SIG-M5 (cell line): ENCODE measurements around the gene LTBP2.
"Not testable (repeated sequence)": the region's sequence is repeated elsewhere in the genome, so short reads cannot be mapped to it uniquely, and the experiment has no call there.

ENCODE experiments used
- DNase-seq: peaks from one replicate; lab custom pipeline; 2025; lab: John Stamatoyannopoulos, UW

The LTBP2 gene

DNA sequence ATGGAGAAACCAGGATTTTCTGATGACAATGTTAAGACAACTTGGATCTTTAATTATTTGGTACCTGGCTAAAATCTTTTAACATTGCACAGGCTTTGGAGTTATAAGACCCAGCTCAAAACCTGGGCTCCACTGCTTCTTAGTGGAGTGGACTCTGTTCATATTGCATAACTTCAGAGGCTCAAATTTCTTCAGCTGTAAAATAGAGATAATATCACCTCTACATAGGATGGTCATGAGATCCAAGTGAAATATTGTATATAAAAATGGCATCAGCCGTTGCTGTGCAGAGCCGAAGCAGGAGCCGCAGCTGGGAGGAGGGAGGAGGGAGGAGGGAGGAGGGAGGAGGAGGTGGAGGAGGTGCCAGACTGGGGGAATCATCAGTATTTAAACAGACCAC lies 129.5 kb downstream of the LTBP2 start:
- DNase-seq, result no peak

GRCh38 chr14:74480046-74480445 lies 132.0 kb downstream of the LTBP2 start:
- DNase-seq, result no peak

DNA sequence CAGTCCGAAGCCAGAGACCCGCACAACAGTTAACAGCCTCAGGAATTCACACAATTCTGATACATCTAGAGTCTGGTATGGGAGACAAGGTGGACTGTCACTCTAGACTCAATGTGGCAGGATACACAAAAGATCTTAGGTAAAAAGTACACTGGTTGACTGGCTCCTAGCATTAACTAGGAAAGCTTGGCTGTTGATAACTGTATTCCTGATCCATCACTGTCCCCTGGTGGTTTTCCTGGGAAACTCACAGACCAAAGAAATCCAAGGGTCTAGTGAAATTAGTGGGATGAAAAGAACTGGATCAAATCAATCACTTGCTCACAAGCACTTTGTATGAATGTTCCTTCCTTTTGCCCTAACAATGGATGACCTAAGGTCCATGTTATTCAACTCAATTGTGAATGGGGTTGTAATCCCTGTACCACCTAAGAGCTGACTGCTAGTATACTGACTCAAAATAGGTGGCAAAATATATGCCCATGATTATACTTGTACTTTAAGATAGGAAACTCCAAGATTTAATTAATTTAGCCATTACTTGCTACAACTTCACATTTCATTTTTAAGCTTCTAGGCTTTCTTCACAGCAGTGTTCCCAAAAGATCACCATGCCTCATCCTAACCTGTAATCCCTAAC lies 132.9 kb downstream of the LTBP2 start:
- DNase-seq, result no peak

- no peak for DNase-seq
These were observed 135.4 kb downstream of the LTBP2 start for GRCh38 chr14:74476607-74477006.

DNA sequence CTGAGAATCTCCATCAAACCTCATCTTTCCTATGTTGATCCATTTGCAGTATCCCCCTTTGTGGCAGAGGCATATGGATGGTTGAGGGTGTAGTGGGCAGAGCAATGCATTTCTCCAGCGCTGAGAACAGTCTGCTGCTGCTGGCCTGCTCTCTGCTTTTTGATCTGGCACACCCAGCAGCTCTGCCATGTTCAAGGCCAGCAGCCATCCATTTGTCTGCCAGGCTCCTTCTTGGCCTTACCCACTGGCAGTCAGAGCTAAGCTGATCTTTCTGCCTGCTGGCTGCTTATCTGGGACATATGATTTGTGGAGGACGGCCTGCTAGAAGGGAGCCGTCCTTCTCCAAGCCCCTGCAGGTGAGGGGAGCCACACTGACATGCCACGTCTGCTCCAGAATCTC lies 135.9 kb downstream of the LTBP2 start:
- DNase-seq, result no peak

DNA sequence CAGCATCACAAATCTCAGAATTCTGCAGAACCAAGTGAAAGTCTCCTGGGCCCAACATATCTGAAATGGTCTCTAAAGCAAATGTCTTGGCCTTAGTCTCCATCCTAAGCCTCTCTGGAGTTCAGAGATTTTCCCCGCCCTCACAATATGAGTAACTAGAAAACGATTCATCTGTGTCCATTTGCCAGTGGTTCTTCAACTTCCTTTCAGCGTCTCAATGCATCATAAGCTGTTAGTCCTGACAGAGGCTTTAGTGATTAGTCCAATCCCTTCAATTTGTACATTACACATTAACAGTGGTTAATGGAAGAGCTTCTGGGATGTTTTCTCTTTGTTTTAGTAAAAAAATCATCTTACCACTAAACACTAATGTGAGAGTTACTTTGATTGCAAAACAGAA lies 136.4 kb downstream of the LTBP2 start:
- DNase-seq, result no peak

DNA sequence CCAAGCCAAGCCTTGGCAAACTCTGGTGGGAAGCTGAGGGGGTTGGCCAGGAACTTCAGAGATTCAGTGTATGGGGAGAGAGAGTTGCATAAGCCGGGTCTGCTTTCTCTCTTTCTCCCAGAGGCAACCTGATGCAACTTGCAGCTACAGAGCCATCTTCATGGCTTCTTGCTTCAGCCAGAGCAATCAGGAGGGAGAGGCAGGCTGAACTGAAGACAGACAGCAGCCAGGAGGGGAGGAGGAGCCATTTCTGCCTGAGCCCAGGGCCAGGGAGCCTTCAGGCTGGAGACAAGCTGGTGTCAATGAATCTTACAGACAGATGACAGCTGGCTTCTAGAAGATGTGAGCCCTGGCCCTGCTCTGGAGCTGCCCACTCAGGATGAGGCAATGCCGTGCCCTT lies 137.7 kb downstream of the LTBP2 start:
- DNase-seq, result no peak

GRCh38 chr14:74472601-74473000 lies 139.4 kb downstream of the LTBP2 start:
- no peak for DNase-seq

- DNase-seq, result no peak
These were observed 142.2 kb downstream of the LTBP2 start for GRCh38 chr14:74469548-74470518.

- DNase-seq, result no peak
These were observed 143.5 kb downstream of the LTBP2 start for GRCh38 chr14:74468513-74468912.

- DNase-seq, result no peak
These were observed 146.7 kb downstream of the LTBP2 start for GRCh38 chr14:74465335-74465734.

GRCh38 chr14:74464785-74465184 lies 147.3 kb downstream of the LTBP2 start:
- no peak for DNase-seq

- DNase-seq, result no peak
These were observed 148.3 kb downstream of the LTBP2 start for GRCh38 chr14:74463697-74464096.

- no peak for DNase-seq
These were observed 149.0 kb downstream of the LTBP2 start for GRCh38 chr14:74462993-74463392.

- DNase-seq, result no peak
These were observed 152.1 kb downstream of the LTBP2 start for GRCh38 chr14:74459976-74460375.

GRCh38 chr14:74459289-74459946 lies 152.6 kb downstream of the LTBP2 start:
- no peak for DNase-seq

DNA sequence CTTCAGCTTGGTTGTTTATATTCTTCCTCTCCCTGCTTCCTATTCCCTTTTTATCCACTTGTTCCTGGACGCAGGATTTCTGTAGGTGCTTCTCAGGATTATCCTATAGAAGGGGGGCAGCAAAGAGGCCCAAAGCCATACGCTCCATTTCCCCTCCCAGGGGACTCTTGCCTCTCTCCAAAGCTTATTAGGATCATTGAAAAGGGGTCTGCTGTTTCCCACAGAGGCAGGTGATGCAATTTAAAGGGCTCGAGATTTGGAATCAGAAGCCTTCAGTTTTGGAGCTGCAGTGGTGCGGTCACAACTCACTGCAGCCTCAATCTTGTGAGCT lies 154.5 kb downstream of the LTBP2 start:
- DNase-seq, result no peak

DNA sequence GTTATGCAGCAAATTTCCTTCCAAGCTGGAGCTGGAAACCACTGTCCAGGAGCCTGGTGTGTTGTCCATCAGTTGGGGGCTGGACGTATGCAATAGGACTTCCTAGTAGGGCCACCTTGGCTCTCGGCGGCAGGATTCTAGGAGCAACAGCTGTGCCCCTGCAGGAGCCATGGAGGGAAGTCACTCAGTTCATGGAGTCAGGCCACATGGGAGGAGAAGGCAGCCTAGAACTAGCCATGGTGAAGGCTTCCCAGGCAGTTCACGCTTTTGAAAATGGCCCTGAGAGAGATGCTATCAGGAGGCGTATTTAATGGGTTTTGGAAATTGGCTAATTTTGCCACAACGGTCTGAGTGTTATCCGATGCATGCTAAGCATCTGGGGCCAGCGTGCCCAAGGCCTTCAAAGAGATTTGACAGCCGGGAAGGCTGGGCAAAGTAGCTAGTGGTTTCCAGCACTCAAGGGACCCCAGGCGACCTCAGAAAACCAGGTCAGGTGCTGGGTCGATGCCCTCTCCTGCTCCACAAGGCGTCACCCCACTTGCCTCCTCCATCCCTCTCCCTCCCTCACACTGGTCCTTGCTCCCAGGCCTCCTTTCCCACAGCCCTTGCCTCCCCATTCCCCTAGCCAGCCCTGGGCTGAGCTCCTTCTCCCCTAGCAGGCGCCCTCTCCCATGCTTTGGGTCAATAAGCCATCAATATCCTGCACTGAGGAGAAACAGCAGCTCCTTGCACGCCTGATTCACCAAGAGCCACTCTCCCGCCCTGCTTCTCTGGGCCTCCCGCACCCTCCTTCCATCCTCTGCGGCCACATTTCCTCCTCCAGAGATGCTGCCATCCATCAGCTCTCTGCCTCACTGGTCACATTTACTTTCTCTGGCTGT lies 155.1 kb downstream of the LTBP2 start:
- DNase-seq, result no peak

DNA sequence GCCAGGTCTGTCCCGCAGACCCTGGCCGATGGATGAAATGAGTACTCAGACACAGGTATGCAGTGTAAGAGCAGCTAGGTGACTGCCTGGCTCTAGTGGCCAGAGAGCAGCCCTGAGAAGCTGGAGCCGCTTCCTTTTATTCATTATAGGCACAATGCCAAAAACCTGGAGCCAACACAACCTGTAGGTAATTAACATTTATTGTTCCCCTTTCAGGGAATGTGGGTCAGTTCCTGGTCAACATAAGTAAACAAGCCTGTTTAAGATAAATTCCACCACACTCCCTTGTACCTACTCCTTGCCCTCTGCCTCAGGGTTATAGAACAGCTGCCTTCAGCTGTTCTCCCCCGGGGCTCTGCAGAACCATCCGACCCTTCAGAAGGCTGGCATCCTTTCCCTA lies 157.6 kb downstream of the LTBP2 start:
- not testable (repeated sequence) for DNase-seq
